HL-60/S4 (cell line): ENCODE measurements around the gene ULK4.
"Not testable (repeated sequence)": the region's sequence is repeated elsewhere in the genome, so short reads cannot be mapped to it uniquely, and the experiment has no call there.

Source experiments
- in situ Hi-C: fragments of 300-500 bp; cut with MboI; formaldehyde crosslinking; loops from 2 replicates; pipeline ENCODE4 v1.14.3; 2022; ENCODE audit warnings: low sequenced_read_pairs

Gene ULK4

GRCh38 chr3:41593774-41594173 is 368.1 kb downstream of the ULK4 start:
- in situ Hi-C loops: no loop called here

DNA sequence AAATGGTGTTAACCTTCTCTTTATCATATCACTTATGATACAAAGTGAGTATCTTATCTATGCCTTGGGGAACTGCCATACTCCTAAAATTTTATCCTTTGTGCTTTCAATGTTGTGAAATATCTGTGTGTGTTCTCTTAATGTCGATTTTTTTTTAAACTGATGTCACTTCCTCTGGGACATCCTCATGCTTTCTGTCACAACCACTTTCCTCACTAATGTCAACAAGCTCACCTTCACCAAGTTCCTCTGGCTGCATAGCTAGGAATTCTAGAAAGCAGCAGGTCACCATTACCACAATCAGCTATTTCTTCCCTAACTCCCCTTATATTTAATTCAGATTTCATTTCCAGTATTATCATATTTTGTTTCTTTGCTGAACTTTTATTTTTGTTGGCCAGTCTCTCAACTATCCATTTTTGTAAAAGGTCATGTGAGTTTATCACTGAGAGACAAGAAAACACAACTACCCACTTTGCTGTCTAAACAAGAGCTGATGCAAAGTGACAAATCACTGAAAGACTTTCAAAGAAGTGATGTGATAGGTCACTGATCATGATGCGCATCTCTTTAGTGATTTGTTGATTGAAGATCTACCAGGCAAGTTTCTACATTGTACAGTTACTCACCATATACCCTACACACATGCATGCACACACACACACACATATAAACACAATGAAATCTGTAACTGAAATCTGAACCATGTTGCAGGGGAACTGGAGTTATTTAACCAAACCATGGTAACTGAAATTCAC is 369.0 kb downstream of the ULK4 start:
- in situ Hi-C loops: no loop called here

DNA sequence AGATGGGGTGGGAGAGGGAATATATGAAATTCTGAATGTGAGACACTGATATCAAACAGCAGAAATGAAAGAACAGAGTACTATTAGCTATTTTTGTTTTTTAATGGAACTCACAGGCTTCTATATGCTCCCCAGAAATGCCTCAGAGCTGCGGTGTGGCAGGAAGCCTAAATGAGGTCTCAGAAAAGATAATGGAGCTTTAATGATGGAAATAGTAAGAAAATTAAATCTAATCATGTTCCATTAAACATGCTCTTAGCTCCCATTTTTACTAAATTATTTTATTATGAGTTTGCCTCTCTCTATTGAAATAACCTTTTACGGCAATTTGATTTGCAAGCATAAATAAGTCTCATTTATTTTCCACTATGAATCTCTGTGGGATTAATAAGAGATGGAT is 378.9 kb downstream of the ULK4 start:
- in situ Hi-C loops: no loop called here

DNA sequence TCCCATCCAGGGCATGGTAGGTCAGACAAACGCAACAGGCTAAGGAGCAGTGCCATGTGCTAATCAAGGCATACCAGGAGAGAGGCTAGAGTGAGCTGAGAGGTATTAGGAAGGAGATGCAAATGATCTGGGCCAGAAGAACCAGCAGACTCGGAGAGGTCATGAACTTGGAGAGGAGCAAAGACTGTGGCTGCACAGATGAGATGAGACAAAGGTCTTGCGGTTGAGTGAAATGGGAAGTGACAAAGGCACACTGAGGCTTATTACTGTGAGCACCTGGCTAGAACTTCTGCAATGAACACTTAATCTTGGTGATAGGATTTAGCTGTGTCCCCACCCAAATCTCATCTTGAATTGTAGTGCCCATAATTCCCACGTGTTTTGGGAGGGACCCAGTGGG is 380.2 kb downstream of the ULK4 start:
- in situ Hi-C loops: no loop called here

GRCh38 chr3:41580274-41580959 is 381.5 kb downstream of the ULK4 start:
- in situ Hi-C loops: no loop called here

GRCh38 chr3:41579861-41580260 is 382.0 kb downstream of the ULK4 start:
- in situ Hi-C loops: no loop called here

GRCh38 chr3:41578798-41579197 is 383.1 kb downstream of the ULK4 start:
- in situ Hi-C loops: no loop called here

DNA sequence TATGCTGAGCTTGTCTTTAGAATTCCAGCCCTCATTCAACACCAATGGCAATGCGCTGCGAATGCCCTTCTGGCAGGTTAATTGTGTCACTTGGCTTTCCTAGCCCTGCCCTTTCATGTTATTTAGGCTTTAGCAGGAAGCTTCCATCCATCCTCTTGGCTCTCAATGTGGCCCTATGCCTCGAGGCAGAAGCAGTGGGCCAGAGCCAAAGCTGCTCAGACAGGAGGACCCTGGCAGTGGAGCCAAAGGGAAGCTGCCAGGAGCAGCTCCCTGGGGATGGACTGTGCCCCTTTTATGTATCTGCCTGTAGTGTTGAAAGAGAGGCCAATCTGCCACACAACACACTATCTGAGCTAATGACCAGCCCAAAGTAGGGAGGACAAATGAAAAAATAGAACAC is 386.2 kb downstream of the ULK4 start:
- in situ Hi-C loops: no loop called here

DNA sequence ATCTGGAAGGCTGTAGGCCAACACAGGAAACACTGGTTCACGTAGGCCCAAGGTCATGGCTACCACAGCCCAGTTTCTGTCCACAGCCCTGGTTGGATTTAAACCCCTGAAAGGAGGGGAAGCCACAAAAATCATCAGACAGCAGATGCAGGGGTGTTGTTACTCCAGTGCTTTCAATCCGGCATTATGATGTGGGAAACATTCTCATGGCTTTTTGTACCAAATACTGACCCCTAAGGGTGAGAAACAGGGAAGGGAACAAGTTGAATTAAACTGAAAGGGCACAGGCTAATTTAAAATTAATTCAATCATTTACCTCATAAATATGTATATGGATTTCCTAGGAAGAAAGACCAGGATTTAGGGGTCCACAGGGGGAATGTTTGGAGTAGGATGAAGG is 387.0 kb downstream of the ULK4 start:
- in situ Hi-C loops: no loop called here

DNA sequence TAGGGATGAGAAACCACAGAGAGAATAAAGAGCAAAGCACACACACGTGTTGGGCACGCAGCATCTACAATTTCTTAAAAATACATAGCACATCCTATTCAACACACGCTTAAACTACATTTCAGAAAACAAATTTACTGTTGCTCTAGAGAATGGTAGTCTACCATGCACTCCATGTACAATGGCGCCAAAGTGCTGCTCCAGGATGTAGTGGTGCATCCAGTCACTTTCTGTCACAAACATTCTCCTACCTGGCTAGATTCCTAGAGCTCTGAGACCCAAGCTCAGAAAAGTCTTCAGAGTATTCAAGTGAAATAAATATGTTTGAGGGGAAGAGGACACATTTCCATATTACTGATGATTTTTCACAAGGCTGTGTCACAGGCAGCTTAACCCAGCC is 388.3 kb downstream of the ULK4 start:
- in situ Hi-C loops: no loop called here

GRCh38 chr3:41572092-41572491 is 389.8 kb downstream of the ULK4 start:
- in situ Hi-C loops: no loop called here

DNA sequence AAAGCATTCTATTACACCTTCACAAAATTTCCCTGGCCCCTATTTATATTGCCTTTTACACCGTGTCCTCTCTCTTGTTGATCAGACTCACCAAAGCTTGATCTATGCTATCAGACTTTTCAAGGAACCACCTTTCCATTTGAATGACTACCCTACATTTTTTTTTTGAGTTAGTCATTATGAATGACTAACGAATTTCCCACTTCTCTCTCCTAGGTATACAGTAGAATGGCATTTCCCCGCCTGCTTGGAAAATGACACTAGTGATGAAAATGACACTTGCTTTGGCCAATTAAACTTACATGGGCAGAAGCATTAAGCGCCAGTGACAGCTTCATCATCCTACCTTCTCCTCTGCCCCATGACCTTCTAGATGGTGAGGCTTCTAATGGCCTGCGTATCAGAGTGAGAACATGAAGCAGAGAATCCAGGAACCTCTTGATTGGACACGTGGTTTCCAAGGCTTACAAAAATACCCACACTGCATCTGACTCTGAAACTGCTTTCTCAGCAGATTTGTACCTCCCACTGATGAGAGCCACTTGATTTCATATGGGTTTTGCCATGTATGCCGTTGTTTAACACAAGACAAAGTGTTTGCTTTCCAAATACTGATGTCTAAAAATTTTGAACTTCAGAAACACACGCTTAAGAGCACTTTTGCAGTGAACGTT is 392.1 kb downstream of the ULK4 start:
- in situ Hi-C loops: no loop called here

DNA sequence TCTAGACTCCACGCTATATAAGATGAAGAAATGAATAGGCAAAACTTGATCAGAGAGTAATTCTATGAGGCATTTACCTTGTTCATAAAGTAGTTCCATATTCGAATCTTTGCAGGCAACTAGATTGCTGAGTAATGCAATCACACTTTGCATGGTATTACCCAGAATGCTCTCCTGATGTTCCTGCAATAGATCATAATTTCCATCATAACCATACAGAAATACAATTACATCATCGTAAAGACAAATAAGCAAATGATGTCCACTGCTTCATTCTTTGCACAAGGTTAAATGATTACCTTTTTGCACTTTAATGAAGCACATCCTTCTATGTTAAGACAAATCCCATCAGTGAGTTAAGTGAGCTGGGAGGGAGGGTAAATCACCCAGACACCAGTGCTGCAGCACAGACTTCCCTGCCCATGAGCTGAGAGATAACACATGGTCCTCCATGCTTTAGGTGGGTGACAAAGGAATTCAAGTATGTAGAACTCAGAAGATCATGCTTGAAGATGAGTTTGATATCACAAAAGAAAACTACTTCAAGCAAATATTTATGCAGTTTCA is 395.9 kb downstream of the ULK4 start:
- in situ Hi-C loops: no loop called here

DNA sequence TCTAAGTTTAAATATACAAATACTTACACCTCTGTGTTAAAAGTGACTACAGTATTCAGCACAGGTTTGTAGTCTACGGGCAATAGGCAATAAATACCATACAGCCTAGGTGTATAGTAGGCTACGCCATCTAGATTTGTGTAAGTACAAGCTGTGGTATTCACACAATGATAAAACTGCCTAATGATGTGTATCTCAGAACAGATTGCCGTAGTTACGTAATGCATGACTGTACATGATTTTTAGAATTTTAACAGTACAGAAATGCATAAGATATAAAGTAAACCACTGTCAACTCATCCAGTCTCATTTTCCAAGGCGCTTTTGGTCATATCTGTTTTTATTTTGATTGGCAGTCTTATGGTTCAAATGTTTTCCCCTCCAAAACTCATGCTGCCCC is 396.9 kb downstream of the ULK4 start:
- in situ Hi-C loops: no loop called here

- in situ Hi-C loops: not testable (repeated sequence)
Observed at GRCh38 chr3:41556245-41556644, 405.7 kb downstream of the ULK4 start.

DNA sequence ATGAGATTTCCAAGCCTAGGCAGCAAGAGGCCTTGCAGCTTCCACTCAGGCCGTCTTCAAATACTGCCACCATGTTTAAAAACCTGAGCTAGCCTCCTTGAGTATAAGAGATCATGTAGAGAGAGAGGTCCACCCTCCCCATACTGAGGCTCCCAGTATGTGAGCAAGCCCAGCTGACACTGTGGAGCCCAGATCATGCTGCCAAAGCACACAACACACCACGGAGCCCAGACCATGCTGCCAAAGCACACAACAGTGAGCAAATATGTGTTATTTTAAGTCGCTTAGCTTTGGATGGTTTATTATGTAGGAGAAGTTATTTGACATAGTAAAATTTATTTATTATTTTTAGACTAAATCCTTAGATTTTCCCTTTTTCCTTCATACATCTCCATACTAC is 428.9 kb downstream of the ULK4 start:
- in situ Hi-C loops: no loop called here

- in situ Hi-C loops: no loop called here
Observed at GRCh38 chr3:41526995-41527573, 434.8 kb downstream of the ULK4 start.

GRCh38 chr3:41525303-41526064 is 436.4 kb downstream of the ULK4 start:
- in situ Hi-C loops: no loop called here

DNA sequence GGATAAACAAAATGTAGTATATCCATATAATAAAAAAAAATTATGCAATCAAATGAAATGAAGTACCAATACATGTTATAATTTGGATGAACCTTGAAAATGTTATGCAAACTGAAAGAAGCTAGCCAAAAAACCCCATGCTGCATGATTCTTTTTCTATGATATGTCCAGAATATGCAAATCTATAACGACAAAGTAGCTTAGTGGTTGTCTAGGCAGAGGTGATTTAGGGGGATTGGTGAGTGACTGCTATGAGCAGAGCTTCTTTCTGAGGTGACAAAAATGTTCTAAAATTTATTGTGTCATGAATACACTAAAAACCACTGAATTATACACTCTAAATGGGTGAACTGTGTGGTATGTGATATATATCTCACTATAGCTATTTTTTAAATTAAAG is 438.0 kb downstream of the ULK4 start:
- in situ Hi-C loops: no loop called here

GRCh38 chr3:41522612-41523011 is 439.3 kb downstream of the ULK4 start:
- in situ Hi-C loops: no loop called here
